Measurements from ENCODE around the gene UQCC5. TPM values are rescaled to one million over a fixed set of nuclear protein-coding genes. Genes with fewer than 3 reads are reported as not detected.

Gene UQCC5
- total RNA-seq, 2 experiments from 2014 or later, result 2.8 to 8.3 TPM

GRCh38 chr3:52574056-52574965, 37.9 kb downstream of the UQCC5 start:
- Histone ChIP-seq H3K4me3 (ENCODE audit: low read length) (no peak overlapping the region), H3K27ac (ENCODE audit: low read depth in 1 of 2, low read length in 2 of 2) (no peak overlapping the region), H3K9me3 (ENCODE audit: control insufficient read depth in 1 of 2, insufficient read depth in 1 of 2, low read length in 2 of 2) (no peaks in the 10 kb centered on the region), H3K4me1 (ENCODE audit: insufficient read depth, low read length) (no peaks in the 10 kb centered on the region), H3K27me3 (ENCODE audit: control insufficient read depth in 1 of 2, insufficient read depth in 2 of 2, low read length in 2 of 2) (no peaks in the 10 kb centered on the region), H3K36me3 (ENCODE audit: insufficient read depth, low read length) (peaks cover 54% of the 10 kb centered on the region)
- Mint-ChIP-seq H3K36me3 (ENCODE audit: low read depth) (peaks cover 86% of the 10 kb centered on the region), H3K4me1 (ENCODE audit: low read depth) (no peaks in the 10 kb centered on the region), H3K4me3 (no peak overlapping the region), H3K27ac (no peak overlapping the region), H3K27me3 (no peaks in the 10 kb centered on the region), H3K9me3 (no peaks in the 10 kb centered on the region)
- ATAC-seq (ENCODE audit: poor library complexity) (no peak), DNase-seq (no peak)
- ChIA-PET CTCF (no interaction called here), POLR2A (no interaction called here)
- no peak for TF ChIP-seq CTCF (IDR thresholded peaks at IDR 0.05)
- intact Hi-C loops (cut with DNase I, micrococcal nuclease), result no loop called here

Other genes starting within 250 kb of the UQCC5 start
- gene GLYCTK, start 248.8 kb upstream of the UQCC5 start, total RNA-seq, result 10 to 100 TPM; 24.4 to 24.6 TPM
- gene DNAH1, start 220.3 kb upstream of the UQCC5 start, total RNA-seq, result 10 to 100 TPM; 49.7 to 50.7 TPM
- gene BAP1, start 126.6 kb upstream of the UQCC5 start, total RNA-seq, result 100 to 1,000 TPM; 149 to 157 TPM
- gene PHF7, start 125.9 kb upstream of the UQCC5 start, total RNA-seq, result 10 to 100 TPM; 13.3 to 13.8 TPM
- gene SEMA3G, start 91.5 kb upstream of the UQCC5 start, total RNA-seq, result under 1 TPM; 0.34 to 0.69 TPM
- gene TNNC1, start 82.6 kb upstream of the UQCC5 start, total RNA-seq, result 1 to 10 TPM; 5.3 to 6.6 TPM
- gene NISCH, start 81.0 kb upstream of the UQCC5 start, total RNA-seq, result 100 to 1,000 TPM; 160 to 163 TPM
- 1 to 10 TPM; 1.5 to 2.5 TPM for gene STAB1, start 41.3 kb upstream of the UQCC5 start, total RNA-seq
- gene NT5DC2, start 2.7 kb upstream of the UQCC5 start, total RNA-seq, result 1 to 10 TPM; 2.5 to 4.2 TPM
- 10 to 100 TPM; 47.6 to 48.1 TPM for gene PBRM1, start 149.3 kb downstream of the UQCC5 start, total RNA-seq
- 100 to 1,000 TPM; 104 to 106 TPM for gene GNL3, start 149.4 kb downstream of the UQCC5 start, total RNA-seq
- gene GLT8D1, start 169.2 kb downstream of the UQCC5 start, total RNA-seq, result 10 to 100 TPM in 1 of 2 experiments, 1 to 10 TPM in 1; 8.4 to 10.8 TPM
- gene SPCS1, start 169.5 kb downstream of the UQCC5 start, total RNA-seq, result 10 to 100 TPM; 60.0 to 64.5 TPM
- gene NEK4, start 234.3 kb downstream of the UQCC5 start, total RNA-seq, result 1 to 10 TPM; 6.1 to 6.9 TPM
- not detected for gene ITIH1, start 241.0 kb downstream of the UQCC5 start, total RNA-seq

All from CD4-positive, alpha-beta T cell (primary cell).